A673 (cell line): ENCODE data around the gene CCSAP. TPM values are rescaled to one million over a fixed set of nuclear protein-coding genes. Genes with fewer than 3 reads are reported as not detected.

Source experiments
- BruUV-seq: library from RNA; stranded (reverse); fragments of 400-500 nt; replicated peaks from 2 replicates; lab custom pipeline; 2021; lab: Mats Ljungman, UMichigan
- CTCF ChIA-PET: fragments of 300-600 bp; sonication (Branson Sonifier 250); formaldehyde crosslinking; loops from one replicate; lab custom pipeline; 2022; ENCODE audit warnings: antibody characterized with exemption; lab: Charles Lee
- POLR2A ChIA-PET: fragments of 300-600 bp; sonication (Branson Sonifier 250); formaldehyde crosslinking; loops from one replicate; lab custom pipeline; 2022; ENCODE audit warnings: antibody characterized with exemption; ENCODE audit not compliant: low non-redundant PET; lab: Charles Lee
- DNase-seq: peaks from one replicate; pipeline ENCODE4 v3.0.0-alpha.2; 2015; ENCODE audit warnings: low spot score
- H3K27ac ChIP-seq: fragments of 200-600 bp; sonication (generic); 2 replicates; pipeline ENCODE4 v1.5.1; 2016; ENCODE audit warnings: mixed run types, low read depth, mild to moderate bottlenecking, mixed read lengths, antibody characterized with exemption, low read length; ENCODE audit not compliant: poor library complexity, severe bottlenecking
- H3K27me3 ChIP-seq: fragments of 200-600 bp; sonication (generic); replicated peaks from 2 replicates; pipeline ENCODE4 v1.6.1; 2017; ENCODE audit warnings: mixed run types, low read depth, mild to moderate bottlenecking, mixed read lengths, antibody characterized with exemption, low read length; ENCODE audit not compliant: insufficient read depth, poor library complexity
- H3K36me3 ChIP-seq: fragments of 200-600 bp; sonication (generic); 2 replicates; pipeline ENCODE4 v1.6.1; 2016; ENCODE audit warnings: mixed run types, mild to moderate bottlenecking, mixed read lengths, antibody characterized with exemption, low read length; ENCODE audit not compliant: insufficient read depth, poor library complexity, severe bottlenecking
- H3K4me1 ChIP-seq: fragments of 200-600 bp; sonication (generic); 2 replicates; pipeline ENCODE4 v1.6.1; 2017; ENCODE audit warnings: mixed run types, mild to moderate bottlenecking, mixed read lengths, antibody characterized with exemption, low read length; ENCODE audit not compliant: insufficient read depth, poor library complexity, severe bottlenecking
- H3K4me3 ChIP-seq: fragments of 200-600 bp; sonication (generic); 2 replicates; pipeline ENCODE4 v1.5.1; 2016; ENCODE audit warnings: low read depth, mixed run types, mild to moderate bottlenecking, mixed read lengths, low read length; ENCODE audit not compliant: poor library complexity, severe bottlenecking
- H3K9me3 ChIP-seq: fragments of 200-600 bp; sonication (generic); 2 replicates; pipeline ENCODE4 v1.6.1; 2016; ENCODE audit warnings: mixed run types, low read depth, mild to moderate bottlenecking, mixed read lengths, antibody characterized with exemption, low read length; ENCODE audit not compliant: poor library complexity, severe bottlenecking
- CTCF ChIP-seq: fragments of 300-800, 200-600 bp; sonication (generic); conservative IDR thresholded peaks from 2 replicates; pipeline ENCODE4 v1.5.1; 2017; ENCODE audit warnings: low read depth, mild to moderate bottlenecking, antibody characterized with exemption, low read length, moderate library complexity, mixed read lengths
- EZH2 ChIP-seq: fragments of 200-600 bp; sonication (generic); IDR thresholded peaks from 2 replicates; pipeline ENCODE4 v1.6.1; 2017; ENCODE audit warnings: borderline replicate concordance, low read depth, mild to moderate bottlenecking, mixed read lengths, antibody characterized with exemption, low read length; ENCODE audit not compliant: poor library complexity, severe bottlenecking
- intact Hi-C: fragments of 100-400 bp; cut with micrococcal nuclease; formaldehyde crosslinking; loops from one replicate; pipeline ENCODE4 v1.10.0; 2022; ENCODE audit not compliant: unreplicated experiment
- total RNA-seq: library from RNA; stranded (reverse); gene quantifications from 2 replicates; pipeline ENCODE4 v1.2.3, GENCODE V29; 2021

The CCSAP gene
- total RNA-seq, 1 experiment from 2014 or later: 11.7 TPM

DNA sequence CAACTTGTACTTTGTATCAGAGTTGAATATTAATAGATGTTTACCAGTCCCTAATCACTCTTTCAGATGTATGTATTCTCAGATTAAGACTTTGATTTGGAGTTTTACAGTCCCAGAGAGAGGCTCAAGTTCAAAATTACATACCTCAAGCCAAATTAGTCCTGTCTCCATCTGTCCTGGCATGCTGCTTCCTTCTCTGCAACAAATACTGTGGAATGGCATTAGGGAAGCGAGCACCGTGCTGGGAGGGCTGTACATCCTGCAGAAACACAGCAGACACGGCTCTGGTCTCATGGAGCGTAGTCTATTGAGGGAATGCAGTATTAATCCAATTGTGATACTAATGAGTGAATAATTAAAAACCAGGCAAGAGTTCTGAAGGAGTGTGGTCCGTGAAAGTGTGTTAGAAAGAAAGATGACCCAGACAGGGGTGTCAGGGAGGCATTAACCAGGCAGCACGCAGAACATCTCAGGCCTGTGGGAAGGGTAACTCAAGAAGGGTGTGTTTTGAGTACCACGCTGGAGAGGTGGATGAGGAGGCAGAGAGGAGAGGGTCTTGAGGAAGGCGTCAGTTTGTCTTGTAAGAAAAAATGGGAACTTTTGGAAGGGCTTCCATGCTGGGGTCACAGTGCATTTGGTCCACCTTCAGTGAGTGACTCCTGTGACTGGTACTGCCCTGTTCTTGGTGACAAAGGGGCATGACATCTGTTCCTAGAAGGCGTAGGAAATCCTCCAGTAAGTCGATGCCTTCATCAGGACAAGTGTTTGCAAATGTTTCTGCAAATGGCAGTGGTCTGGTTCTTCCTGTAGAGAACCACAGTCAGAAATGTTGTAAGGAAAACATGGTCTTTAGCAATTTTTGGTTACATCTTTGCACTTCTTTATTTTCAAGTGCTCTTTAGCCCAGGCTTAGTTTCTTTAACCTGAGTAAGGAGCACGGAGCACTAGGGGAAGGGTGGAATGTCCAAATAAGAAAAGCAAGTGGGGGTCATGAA is 70.4 kb downstream of the CCSAP start:
- Histone ChIP-seq H3K9me3 (no peaks in the 10 kb centered on the region), H3K4me3 (peak overlapping the region; percentile 84), H3K27ac (no peak overlapping the region), H3K36me3 (no peaks in the 10 kb centered on the region), H3K27me3 (no peaks in the 10 kb centered on the region), H3K4me1 (peaks cover 6% of the 10 kb centered on the region)
- intact Hi-C loops: loop anchor here (5.0 kb wide), 1 partner anchor 70 kb away; the partner anchor contains the start of gene CCSAP
- TSS peak; percentile 62 for BruUV-seq
- POLR2A ChIA-PET: no interaction called here
- CTCF ChIA-PET: no interaction called here
- TF ChIP-seq CTCF: no peak
- no peak for TF ChIP-seq EZH2
- DNase-seq: no peak

DNA sequence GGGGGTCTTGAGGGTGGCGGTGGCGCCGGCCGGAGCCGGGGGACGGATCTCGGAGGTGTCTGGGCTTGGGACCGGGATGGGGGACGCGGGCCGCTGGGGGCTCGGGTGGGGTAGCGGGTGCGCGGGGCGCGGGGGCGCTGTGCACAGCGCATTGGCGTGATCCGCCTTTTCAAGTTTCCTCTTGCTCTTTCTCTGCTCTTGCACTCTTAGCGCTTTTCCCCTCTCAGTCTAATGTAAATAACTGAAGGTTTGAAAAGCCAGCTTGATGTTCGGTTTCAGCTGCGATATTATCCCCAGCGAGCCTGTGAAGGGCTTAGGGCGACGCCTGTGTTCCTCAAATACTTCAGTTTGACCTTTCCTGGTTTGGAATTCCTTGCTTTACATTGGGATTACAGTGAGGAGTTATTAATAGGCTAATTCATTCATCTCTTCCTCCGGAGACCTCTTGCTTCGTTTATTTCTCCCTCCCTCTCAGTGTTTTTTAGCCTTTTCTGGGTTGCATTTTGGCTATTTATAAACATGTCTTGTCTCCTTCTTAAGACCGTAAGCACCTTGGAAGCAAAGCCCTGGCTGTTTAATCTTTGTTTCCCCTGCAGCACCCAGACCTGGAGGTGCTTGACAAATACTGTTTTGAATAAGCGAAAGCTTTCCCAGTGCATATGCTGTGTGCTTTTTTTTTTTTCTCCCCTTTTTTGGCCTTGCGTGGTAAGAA is 71.2 kb downstream of the CCSAP start:
- Histone ChIP-seq H3K27ac (peak overlapping the region; percentile 56), H3K4me1 (peaks cover 6% of the 10 kb centered on the region), H3K36me3 (no peaks in the 10 kb centered on the region), H3K9me3 (no peaks in the 10 kb centered on the region), H3K4me3 (peak overlapping the region; percentile 84), H3K27me3 (no peaks in the 10 kb centered on the region)
- peak; percentile 51 for DNase-seq
- no TSS peak for BruUV-seq
- CTCF ChIA-PET: interaction anchor here (0.6 kb wide), 1 partner anchor 220 kb away, joined by 3 read pairs; no protein-coding TSS in a partner anchor
- POLR2A ChIA-PET: no interaction called here
- TF ChIP-seq EZH2: no peak
- 0 out of 2 replicates have a peak, but pooled peaks have one; percentile 29 for TF ChIP-seq CTCF
- intact Hi-C loops: loop anchor here (5.0 kb wide), 1 partner anchor 71 kb away; the partner anchor contains the start of gene CCSAP

Other genes with a start within 250 kb of the CCSAP start
- 46.5 and 51.6 TPM in 2 replicates for gene RAB4A, start 71.9 kb downstream of the CCSAP start, total RNA-seq
- gene ACTA1, start 91.0 kb upstream of the CCSAP start, total RNA-seq: not detected in 2 replicates
- gene NUP133, start 165.3 kb upstream of the CCSAP start, total RNA-seq: 59.0 and 67.9 TPM in 2 replicates
- 20.0 and 23.3 TPM in 2 replicates for gene ABCB10, start 215.7 kb upstream of the CCSAP start, total RNA-seq